ENCODE results near the gene CFAP46. TPM values are rescaled to one million over a fixed set of nuclear protein-coding genes. Genes with fewer than 3 reads are reported as not detected.

The CFAP46 gene
- total and polyA plus RNA-seq, 2 donors from 2014 or later, result 3.8 to 8.3 TPM

DNA sequence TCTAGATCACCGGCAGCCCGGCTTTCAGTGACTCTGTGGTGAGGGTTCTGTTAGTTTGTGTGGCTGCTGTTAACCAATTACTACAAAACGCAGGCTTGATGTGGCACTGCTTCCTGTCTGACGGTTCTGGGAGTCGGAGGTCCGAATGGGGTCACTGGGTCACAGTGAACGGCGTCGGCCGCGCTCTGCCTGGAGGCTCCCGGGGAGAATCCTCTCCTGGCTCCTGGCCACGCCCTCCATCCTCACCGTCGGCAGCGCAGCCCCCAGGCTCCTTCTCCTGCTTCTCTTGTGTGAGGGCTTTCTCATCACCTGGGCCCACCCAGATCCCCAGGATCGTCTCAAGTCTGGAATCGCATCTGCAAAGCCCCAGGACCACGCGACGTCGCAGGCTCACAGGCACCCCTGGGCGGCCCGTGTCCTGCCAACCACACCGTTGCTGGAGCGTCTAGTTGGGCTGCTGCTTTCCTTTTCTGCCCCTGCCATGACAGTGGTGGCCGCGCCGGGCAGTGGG is 124.6 kb downstream of the CFAP46 start:
- peak in 1 of 5 donors; percentile 20 for DNase-seq
- H3K27ac ChIP-seq (ENCODE audit: low read depth in 2 of 2, low read length in 2 of 2), result no peak overlapping the region
- no peak overlapping the region for H3K4me3 ChIP-seq (ENCODE audit: low read length in 3 of 3)
- no peak for FAIRE-seq
- intact Hi-C loops (cut with DNase I), result no loop called here
- TF ChIP-seq, protein P1, sequence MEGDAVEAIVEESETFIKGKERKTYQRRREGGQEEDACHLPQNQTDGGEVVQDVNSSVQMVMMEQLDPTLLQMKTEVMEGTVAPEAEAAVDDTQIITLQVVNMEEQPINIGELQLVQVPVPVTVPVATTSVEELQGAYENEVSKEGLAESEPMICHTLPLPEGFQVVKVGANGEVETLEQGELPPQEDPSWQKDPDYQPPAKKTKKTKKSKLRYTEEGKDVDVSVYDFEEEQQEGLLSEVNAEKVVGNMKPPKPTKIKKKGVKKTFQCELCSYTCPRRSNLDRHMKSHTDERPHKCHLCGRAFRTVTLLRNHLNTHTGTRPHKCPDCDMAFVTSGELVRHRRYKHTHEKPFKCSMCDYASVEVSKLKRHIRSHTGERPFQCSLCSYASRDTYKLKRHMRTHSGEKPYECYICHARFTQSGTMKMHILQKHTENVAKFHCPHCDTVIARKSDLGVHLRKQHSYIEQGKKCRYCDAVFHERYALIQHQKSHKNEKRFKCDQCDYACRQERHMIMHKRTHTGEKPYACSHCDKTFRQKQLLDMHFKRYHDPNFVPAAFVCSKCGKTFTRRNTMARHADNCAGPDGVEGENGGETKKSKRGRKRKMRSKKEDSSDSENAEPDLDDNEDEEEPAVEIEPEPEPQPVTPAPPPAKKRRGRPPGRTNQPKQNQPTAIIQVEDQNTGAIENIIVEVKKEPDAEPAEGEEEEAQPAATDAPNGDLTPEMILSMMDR (IDR thresholded peaks at IDR 0.05; ENCODE audit: borderline replicate concordance, extremely low read depth, insufficient read depth), result no peak
- H3K9ac ChIP-seq (ENCODE audit: low read length in 3 of 3), result no peak overlapping the region
- no peaks in the 10 kb centered on the region for H3K4me1 ChIP-seq (ENCODE audit: control insufficient read depth in 2 of 3, insufficient read depth in 2 of 3, low read depth in 1 of 3, low read length in 3 of 3)
- H3K9me3 ChIP-seq (ENCODE audit: control insufficient read depth in 2 of 3, insufficient read depth in 1 of 3, low read length in 3 of 3), result peaks cover 0 to 5% (median 0%) of the 10 kb centered on the region in 3 donors
- no peaks in the 10 kb centered on the region for H3K36me3 ChIP-seq (ENCODE audit: control insufficient read depth in 2 of 3, insufficient read depth in 3 of 3, low read length in 3 of 3)
- no peaks in the 10 kb centered on the region for H3K27me3 ChIP-seq (ENCODE audit: control insufficient read depth, insufficient read depth, low read length)

DNA sequence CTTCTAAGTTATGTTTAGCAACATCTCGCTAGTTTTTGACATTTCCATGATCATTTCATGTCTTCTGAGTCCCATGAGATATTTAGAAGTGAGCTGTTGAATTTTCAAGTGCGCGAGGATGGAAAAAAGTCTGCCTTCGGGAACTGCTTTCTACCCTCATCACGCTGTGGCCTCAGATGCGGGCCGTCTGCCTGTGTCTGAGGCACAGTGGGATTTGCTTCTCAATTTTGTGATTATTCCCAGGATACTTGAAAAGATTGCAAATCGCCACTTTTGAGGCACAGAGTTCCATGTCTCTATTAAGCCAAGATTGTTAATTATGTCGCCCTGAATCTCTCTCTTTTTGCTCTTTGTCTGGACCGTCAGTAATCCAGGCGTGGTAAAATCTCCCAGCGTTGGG is 125.7 kb downstream of the CFAP46 start:
- intact Hi-C loops (cut with DNase I), result no loop called here
- Histone ChIP-seq H3K36me3 (ENCODE audit: control insufficient read depth in 2 of 3, insufficient read depth in 3 of 3, low read length in 3 of 3) (no peaks in the 10 kb centered on the region), H3K9ac (ENCODE audit: low read length in 3 of 3) (no peak overlapping the region), H3K4me3 (ENCODE audit: low read length in 3 of 3) (no peak overlapping the region), H3K27me3 (ENCODE audit: control insufficient read depth, insufficient read depth, low read length) (no peaks in the 10 kb centered on the region), H3K4me1 (ENCODE audit: control insufficient read depth in 2 of 3, insufficient read depth in 2 of 3, low read depth in 1 of 3, low read length in 3 of 3) (no peaks in the 10 kb centered on the region), H3K9me3 (ENCODE audit: control insufficient read depth in 2 of 3, insufficient read depth in 1 of 3, low read length in 3 of 3) (peaks cover 0 to 5% (median 0%) of the 10 kb centered on the region in 3 donors), H3K27ac (ENCODE audit: low read depth in 2 of 2, low read length in 2 of 2) (no peak overlapping the region)
- TF ChIP-seq, protein P1 (IDR thresholded peaks at IDR 0.05; ENCODE audit: borderline replicate concordance, extremely low read depth, insufficient read depth), result no peak
- FAIRE-seq, result no peak
- DNase-seq, result no peak

DNA sequence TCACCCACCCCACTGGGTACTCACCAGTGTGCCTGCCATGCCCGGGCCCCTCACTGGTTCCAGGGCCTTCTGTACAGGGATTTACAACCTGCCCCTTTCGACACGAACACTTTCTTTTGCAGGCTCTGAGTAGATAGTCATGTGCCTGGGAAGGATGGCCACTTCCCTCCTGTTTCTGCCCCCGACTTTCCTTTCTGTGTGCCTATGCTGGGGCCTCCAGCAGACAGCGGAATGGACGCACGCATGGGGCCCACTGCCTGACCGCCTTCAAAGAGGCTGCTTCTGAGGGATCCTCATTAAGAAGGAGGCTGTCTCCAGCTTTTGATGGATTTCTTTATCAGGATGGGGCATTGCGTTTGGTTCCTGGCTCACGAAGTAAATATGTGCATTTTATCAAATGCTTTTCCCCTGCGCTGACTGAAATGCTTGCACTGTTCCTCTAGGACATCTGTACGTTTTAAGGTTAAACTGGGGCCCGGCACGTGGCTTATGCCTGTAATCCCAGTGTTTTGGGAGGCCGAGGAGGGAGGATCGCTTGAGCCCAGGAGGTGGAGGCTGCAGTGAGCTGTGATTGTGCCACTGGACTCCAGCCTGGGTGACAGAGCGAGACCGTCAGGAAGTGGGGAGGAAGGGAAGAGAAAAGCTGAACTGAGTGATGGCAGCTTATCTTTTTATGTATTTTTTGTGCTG is 127.1 kb downstream of the CFAP46 start:
- FAIRE-seq, result no peak
- H3K27me3 ChIP-seq (ENCODE audit: control insufficient read depth, insufficient read depth, low read length), result no peaks in the 10 kb centered on the region

More for the DNA sequence above, 127.1 kb downstream of the CFAP46 start:
- Histone ChIP-seq H3K36me3 (ENCODE audit: control insufficient read depth in 2 of 3, insufficient read depth in 3 of 3, low read length in 3 of 3) (no peaks in the 10 kb centered on the region), H3K9me3 (ENCODE audit: control insufficient read depth in 2 of 3, insufficient read depth in 1 of 3, low read length in 3 of 3) (peaks cover 0 to 5% (median 0%) of the 10 kb centered on the region in 3 donors), H3K4me3 (ENCODE audit: low read length in 3 of 3) (no peak overlapping the region), H3K9ac (ENCODE audit: low read length in 3 of 3) (no peak overlapping the region), H3K4me1 (ENCODE audit: control insufficient read depth in 2 of 3, insufficient read depth in 2 of 3, low read depth in 1 of 3, low read length in 3 of 3) (no peaks in the 10 kb centered on the region), H3K27ac (ENCODE audit: low read depth in 2 of 2, low read length in 2 of 2) (no peak overlapping the region)
- DNase-seq, result no peak
- intact Hi-C loops (cut with DNase I), result no loop called here
- TF ChIP-seq, protein P1 (IDR thresholded peaks at IDR 0.05; ENCODE audit: borderline replicate concordance, extremely low read depth, insufficient read depth), result no peak
